GM12878 (cell line): ENCODE data around the gene SELENBP1. TPM values are rescaled to one million over a fixed set of nuclear protein-coding genes. Genes with fewer than 3 reads are reported as not detected.
"Not testable (repeated sequence)": the region's sequence is repeated elsewhere in the genome, so short reads cannot be mapped to it uniquely, and the experiment has no call there.

Source experiments
- ATAC-seq: fragments of 200-7000 bp; cut with Tn5 transposase; 3 replicates; pipeline ENCODE4 v1.9.1; 2020; ENCODE audit warnings: mild to moderate bottlenecking, moderate library complexity
- BruUV-seq: library from RNA; stranded (reverse); fragments of 400-500 nt; replicated peaks from 2 replicates; lab custom pipeline; 2021; lab: Mats Ljungman, UMichigan
- CTCF ChIA-PET: fragments of 300-600 bp; sonication (Branson Sonifier 250); formaldehyde crosslinking; extraction: SDS; loops from one replicate; lab custom pipeline; 2021; ENCODE audit warnings: inconsistent platforms; lab: Yijun Ruan, JAX
- POLR2A ChIA-PET: fragments of 350-600 bp; formaldehyde crosslinking; extraction: SDS; loops from one replicate; lab custom pipeline; 2021; ENCODE audit warnings: inconsistent platforms; lab: Charles Lee
- RAD21 ChIA-PET: fragments of 300-600 bp; sonication (Branson Sonifier 250); formaldehyde crosslinking; loops from one replicate; lab custom pipeline; 2023; ENCODE audit warnings: antibody characterized with exemption; ENCODE audit not compliant: unreplicated experiment; lab: Charles Lee
- SMC1A ChIA-PET: fragments of 300-600 bp; sonication (Branson Sonifier 250); formaldehyde crosslinking; loops from one replicate; lab custom pipeline; 2023; ENCODE audit not compliant: unreplicated experiment, uncharacterized antibody; lab: Charles Lee
- DNase-seq: peaks from one replicate; pipeline ENCODE4 v3.0.0-alpha.2; 2011; ENCODE audit warnings: low read depth, low spot score
- FAIRE-seq: peaks from 3 replicates; lab custom pipeline; 2011; peaks lifted over from hg19 to GRCh38; lab: Jason Lieb, UNC
- H2AFZ ChIP-seq: 2 replicates; pipeline ENCODE4 v1.6.0; 2011; ENCODE audit warnings: low read depth, low read length, control low read depth; ENCODE audit not compliant: control insufficient read depth
- H3K27ac ChIP-seq: 2 replicates; pipeline ENCODE4 v1.5.1; 2011; ENCODE audit warnings: control low read depth; ENCODE audit not compliant: control insufficient read depth, insufficient read depth
- H3K27me3 ChIP-seq, 2 experiments: replicated peaks in 1 of 2; 2 replicates each; pipeline versions ENCODE4 v1.6.0 to v1.6.1; 2011; ENCODE audit warnings: low read length in 1 of 2; ENCODE audit not compliant: control insufficient read depth in 2 of 2, insufficient read depth in 2 of 2
- H3K36me3 ChIP-seq, 2 experiments: 2 replicates each; pipeline ENCODE4 v1.5.1; 2011; ENCODE audit warnings: low read length in 1 of 2; ENCODE audit not compliant: control insufficient read depth in 2 of 2, insufficient read depth in 2 of 2
- H3K4me1 ChIP-seq: 2 replicates; pipeline ENCODE4 v1.6.1; 2011; ENCODE audit warnings: mild to moderate bottlenecking, low read length, moderate library complexity, mixed read lengths; ENCODE audit not compliant: control insufficient read depth, insufficient read depth
- H3K4me2 ChIP-seq: 2 replicates; pipeline ENCODE4 v1.6.0; 2011; ENCODE audit warnings: control low read depth; ENCODE audit not compliant: control insufficient read depth, insufficient read depth
- H3K4me3 ChIP-seq: fragments of 200-600 bp; sonication (generic); 2 replicates; pipeline ENCODE4 v1.5.1; 2016
- H3K79me2 ChIP-seq: 2 replicates; pipeline ENCODE4 v1.6.0; 2011; ENCODE audit warnings: low read length; ENCODE audit not compliant: control insufficient read depth, insufficient read depth
- H3K9ac ChIP-seq: 2 replicates; pipeline ENCODE4 v1.8.0; 2011; ENCODE audit warnings: low read length, control low read depth, mixed read lengths; ENCODE audit not compliant: control insufficient read depth, insufficient read depth
- H3K9me3 ChIP-seq: replicated peaks from 3 replicates; pipeline ENCODE4 v1.5.1; 2011; ENCODE audit warnings: mild to moderate bottlenecking, low read length; ENCODE audit not compliant: control insufficient read depth, insufficient read depth
- H4K20me1 ChIP-seq: 2 replicates; pipeline ENCODE4 v1.6.0; 2011; ENCODE audit not compliant: control insufficient read depth, insufficient read depth
- ASH2L ChIP-seq: fragments of 300-600, 200-600 bp; sonication (generic); IDR thresholded peaks from 2 replicates; pipeline ENCODE4 v1.6.1; 2017; ENCODE audit warnings: low read depth, mild to moderate bottlenecking, borderline replicate concordance
- FOS ChIP-seq: IDR thresholded peaks from 3 replicates; pipeline ENCODE4 v1.6.1; 2011; ENCODE audit warnings: borderline replicate concordance; ENCODE audit not compliant: insufficient read length; ENCODE audit errors: extremely low read depth
- JUNB ChIP-seq: IDR thresholded peaks from 2 replicates; pipeline ENCODE4 v1.6.1; 2016; ENCODE audit warnings: antibody characterized with exemption, mild to moderate bottlenecking
- MTA2 ChIP-seq: fragments of 450-650 bp; IDR thresholded peaks from 2 replicates; pipeline ENCODE4 v1.6.1; 2016; ENCODE audit warnings: low read depth, mild to moderate bottlenecking, moderate library complexity
- PRDM15 ChIP-seq: fragments of 450-650 bp; formaldehyde crosslinking; IDR thresholded peaks from 2 replicates; pipeline ENCODE4 v1.4.0; 2020; ENCODE audit warnings: mild to moderate bottlenecking, moderate library complexity
- RAD21 ChIP-seq: IDR thresholded peaks from 2 replicates; pipeline ENCODE4 v1.6.1; 2011; ENCODE audit warnings: mild to moderate bottlenecking, low read depth, low read length, moderate library complexity; ENCODE audit not compliant: insufficient read depth
- RCOR1 ChIP-seq: conservative IDR thresholded peaks from 2 replicates; pipeline ENCODE4 v1.6.1; 2012; ENCODE audit warnings: low read depth, low read length, improper control_type of control experiment
- RUNX3 ChIP-seq: IDR thresholded peaks from 2 replicates; pipeline ENCODE4 v1.6.1; 2012; ENCODE audit warnings: low read length, inconsistent platforms
- SKIL ChIP-seq: fragments of 450-650 bp; IDR thresholded peaks from 2 replicates; pipeline ENCODE4 v1.6.1; 2017; ENCODE audit warnings: mild to moderate bottlenecking, low read depth, inconsistent platforms; ENCODE audit not compliant: poor library complexity, severe bottlenecking
- WGBS: methylation state at CpG from one replicate; pipeline ENCODE4 v1.1.6; 2016; ENCODE audit warnings: low lambda C conversion rate; ENCODE audit not compliant: insufficient replicate concordance, insufficient coverage; ENCODE audit errors: missing lambda C conversion rate; 5-methylcytosine and 5-hydroxymethylcytosine counted together
- in situ Hi-C: fragments of 300-500 bp; cut with MboI; formaldehyde crosslinking; loops from 9 replicates; pipeline ENCODE4 v1.14.3; 2018; ENCODE audit warnings: mixed read lengths
- intact Hi-C: fragments of 100-400 bp; cut with micrococcal nuclease; formaldehyde crosslinking; loops from one replicate; pipeline ENCODE4 v1.14.2; 2022; ENCODE audit not compliant: unreplicated experiment
- polyA plus RNA-seq, 11 experiments: library from polyadenylated mRNA; depleted of rRNA in 4 of 11; unstranded in 6 of 11; stranded (reverse) in 5 of 11; fragments of >200 nt; fragmentation: Nextera tagmentation in 4 of 11; fragmentation: Illumina TruSeq in 1 of 11; extraction: Ambion mirVana in 4 of 11; extraction: Trizol in 1 of 11; gene quantifications; 1 replicate in 1 of 11; 2 replicates in 10 of 11; pipeline versions ENCODE4 v1.2.1 to v1.2.3, GENCODE V29; 2011 to 2016; ENCODE audit warnings: inconsistent platforms in 2 of 11, missing spikeins in 2 of 11, low read depth in 1 of 11
- total RNA-seq, 4 experiments: library from RNA; depleted of rRNA in 3 of 4; stranded (reverse); fragments of >200 nt in 3 of 4; fragmentation: Illumina TruSeq in 1 of 4; extraction: Trizol in 1 of 4; gene quantifications; 2 replicates each; pipeline versions ENCODE4 v1.2.1 to v1.2.3, GENCODE V29; 2013 to 2021

Gene SELENBP1
- total and polyA plus RNA-seq, 10 of the 15 experiments (the other 5 are each of a cell fraction or from before 2014, with no cell fraction given): 0.41 TPM; not detected in 9

GRCh38 chr1:151390221-151391078 lies 17.9 kb upstream of the SELENBP1 start:
- CTCF ChIA-PET, H3K79me2 ChIP-seq, DNase-seq, H3K27me3 ChIP-seq, H4K20me1 ChIP-seq, H3K4me3 ChIP-seq, SMC1A ChIA-PET, RAD21 ChIA-PET, H3K27ac ChIP-seq, ATAC-seq, H3K9ac ChIP-seq, H2AFZ ChIP-seq, BruUV-seq, H3K4me2 ChIP-seq, FAIRE-seq, H3K36me3 ChIP-seq, in situ Hi-C loops, intact Hi-C loops, H3K9me3 ChIP-seq, H3K4me1 ChIP-seq: not testable (repeated sequence)
- TF ChIP-seq JUNB: 0 out of 2 replicates have a peak, but pooled peaks have one; percentile 27
- POLR2A ChIA-PET: interaction anchor here (0.7 kb wide), 1 partner anchor 489 kb away, joined by 6 read pairs; no protein-coding TSS in a partner anchor
- WGBS: 77% methylated on average over 19 of the region's 22 CpGs

GRCh38 chr1:151386002-151386401 lies 13.5 kb upstream of the SELENBP1 start:
- FAIRE-seq: no peak
- RAD21 ChIA-PET: interaction anchor here (1.1 kb wide), 1 partner anchor 16 kb away, joined by 3 read pairs; no protein-coding TSS in a partner anchor
- in situ Hi-C loops: no loop called here
- TF ChIP-seq RCOR1 (no peak), RAD21 (no peak), RUNX3 (no peak), FOS (no peak), ASH2L (no peak), MTA2 (no peak), SKIL (no peak), PRDM15 (CRISPR knock-in tag) (no peak)

More at GRCh38 chr1:151386002-151386401, 13.5 kb upstream of the SELENBP1 start:
- Histone ChIP-seq H3K4me2 (no peak overlapping the region), H3K27ac (no peak overlapping the region), H3K4me3 (no peak overlapping the region), H4K20me1 (no peaks in the 10 kb centered on the region), H3K9me3 (no peaks in the 10 kb centered on the region), H3K4me1 (no peaks in the 10 kb centered on the region), H3K27me3 (no peaks in the 10 kb centered on the region), H3K9ac (no peak overlapping the region), H2AFZ (no peak overlapping the region), H3K79me2 (no peaks in the 10 kb centered on the region), H3K36me3 (no peaks in the 10 kb centered on the region)
- no TSS peak for BruUV-seq
- no peak for ATAC-seq
- CTCF ChIA-PET: interaction anchor here (1.2 kb wide), 1 partner anchor 37 kb away, joined by 4 read pairs; no protein-coding TSS in a partner anchor
- SMC1A ChIA-PET: interaction anchor here (0.7 to 1.2 kb wide), 2 partner anchors 13 to 19 kb away, joined by 3 to 4 read pairs; partner anchors contain the start of gene PSMB4
- intact Hi-C loops: no loop called here
- DNase-seq: no peak
- POLR2A ChIA-PET: no interaction called here
- 27% methylated on average over 2 of the region's 2 CpGs for WGBS
